GM18520 (cell line): ENCODE results near the gene HIVEP3.

ENCODE experiments used
- ATAC-seq: cut with Tn5 transposase; IDR thresholded peaks from one replicate; pipeline ENCODE4 v1.9.1; 2021; ENCODE audit not compliant: unreplicated experiment

HIVEP3 gene

GRCh38 chr1:41659903-41660302 lies 258.8 kb downstream of the HIVEP3 start:
- ATAC-seq = no peak

- ATAC-seq = no peak
Measured at GRCh38 chr1:41659159-41659495, 259.6 kb downstream of the HIVEP3 start.

GRCh38 chr1:41658431-41659158 lies 260.1 kb downstream of the HIVEP3 start:
- no peak for ATAC-seq

- ATAC-seq = no peak
Measured at GRCh38 chr1:41657679-41658295, 260.9 kb downstream of the HIVEP3 start.

GRCh38 chr1:41656825-41657500 lies 261.8 kb downstream of the HIVEP3 start:
- no peak for ATAC-seq

GRCh38 chr1:41656068-41656467 lies 262.7 kb downstream of the HIVEP3 start:
- ATAC-seq = no peak

- ATAC-seq = no peak
Measured at GRCh38 chr1:41655632-41656031, 263.1 kb downstream of the HIVEP3 start.

GRCh38 chr1:41653574-41653973 lies 265.1 kb downstream of the HIVEP3 start:
- no peak for ATAC-seq

GRCh38 chr1:41652384-41653265 lies 266.1 kb downstream of the HIVEP3 start:
- ATAC-seq = no peak

GRCh38 chr1:41650028-41650880 lies 268.5 kb downstream of the HIVEP3 start:
- ATAC-seq = no peak

GRCh38 chr1:41649396-41650027 lies 269.2 kb downstream of the HIVEP3 start:
- no peak for ATAC-seq

GRCh38 chr1:41648844-41649243 lies 269.9 kb downstream of the HIVEP3 start:
- ATAC-seq = no peak

- no peak for ATAC-seq
Measured at GRCh38 chr1:41648230-41648629, 270.5 kb downstream of the HIVEP3 start.

- no peak for ATAC-seq
Measured at GRCh38 chr1:41647221-41648135, 271.2 kb downstream of the HIVEP3 start.

- no peak for ATAC-seq
Measured at GRCh38 chr1:41646186-41646585, 272.5 kb downstream of the HIVEP3 start.

- ATAC-seq = no peak
Measured at GRCh38 chr1:41645062-41645461, 273.7 kb downstream of the HIVEP3 start.

- no peak for ATAC-seq
Measured at GRCh38 chr1:41642922-41643821, 275.6 kb downstream of the HIVEP3 start.
